ENCODE data around the gene PPP1R37.

The PPP1R37 gene

GRCh38 chr19:45070861-45071544, 22.0 kb upstream of the PPP1R37 start:
- DNase-seq (ENCODE audit: low read depth in 3 of 3) = no peak

- no peak for DNase-seq (ENCODE audit: low read depth in 3 of 3)
Measured at GRCh38 chr19:45071545-45071938, 21.4 kb upstream of the PPP1R37 start.

DNA sequence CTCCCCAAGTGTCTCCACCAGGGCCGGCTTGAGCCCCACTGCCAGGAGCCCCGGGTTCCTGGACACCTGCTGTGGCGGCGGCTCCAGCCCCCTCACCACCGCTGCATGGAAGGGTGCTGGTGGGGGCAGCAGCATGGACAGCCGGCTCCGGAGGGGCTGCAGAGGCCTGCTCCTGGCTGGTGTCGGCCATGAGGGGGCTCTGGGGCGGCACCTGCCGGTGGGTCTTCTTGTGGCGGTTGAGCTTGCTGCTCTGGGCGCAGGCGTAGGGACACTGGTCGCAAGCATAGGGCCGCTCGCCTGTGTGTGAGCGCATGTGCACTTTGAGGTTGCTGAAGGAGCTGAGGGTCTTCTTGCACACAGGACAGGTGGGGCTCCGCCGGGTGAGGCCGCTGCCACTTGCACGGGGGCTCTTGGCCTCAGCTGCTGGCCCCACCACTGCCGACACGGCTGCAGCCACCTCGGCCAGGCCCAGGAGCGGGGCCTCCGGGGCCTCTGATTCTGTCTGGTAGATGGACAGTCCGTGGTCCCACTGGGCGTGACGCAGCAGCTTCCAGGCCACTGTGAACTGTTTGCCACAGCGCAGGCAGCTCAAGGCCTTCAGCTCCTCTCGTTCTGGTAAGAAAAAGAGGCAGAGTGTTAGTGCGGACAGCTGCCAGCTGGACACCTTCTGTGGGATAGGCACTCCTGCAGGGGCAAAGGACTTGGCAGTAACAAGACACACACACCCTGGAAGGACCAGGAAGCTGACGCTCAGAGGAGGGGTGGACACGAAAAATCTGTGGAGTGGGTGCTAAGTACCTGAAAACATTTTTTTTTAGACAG, 20.8 kb upstream of the PPP1R37 start:
- DNase-seq (ENCODE audit: low read depth in 3 of 3) = no peak

- no peak for DNase-seq (ENCODE audit: low read depth in 3 of 3)
Measured at GRCh38 chr19:45074744-45075300, 18.2 kb upstream of the PPP1R37 start.

DNA sequence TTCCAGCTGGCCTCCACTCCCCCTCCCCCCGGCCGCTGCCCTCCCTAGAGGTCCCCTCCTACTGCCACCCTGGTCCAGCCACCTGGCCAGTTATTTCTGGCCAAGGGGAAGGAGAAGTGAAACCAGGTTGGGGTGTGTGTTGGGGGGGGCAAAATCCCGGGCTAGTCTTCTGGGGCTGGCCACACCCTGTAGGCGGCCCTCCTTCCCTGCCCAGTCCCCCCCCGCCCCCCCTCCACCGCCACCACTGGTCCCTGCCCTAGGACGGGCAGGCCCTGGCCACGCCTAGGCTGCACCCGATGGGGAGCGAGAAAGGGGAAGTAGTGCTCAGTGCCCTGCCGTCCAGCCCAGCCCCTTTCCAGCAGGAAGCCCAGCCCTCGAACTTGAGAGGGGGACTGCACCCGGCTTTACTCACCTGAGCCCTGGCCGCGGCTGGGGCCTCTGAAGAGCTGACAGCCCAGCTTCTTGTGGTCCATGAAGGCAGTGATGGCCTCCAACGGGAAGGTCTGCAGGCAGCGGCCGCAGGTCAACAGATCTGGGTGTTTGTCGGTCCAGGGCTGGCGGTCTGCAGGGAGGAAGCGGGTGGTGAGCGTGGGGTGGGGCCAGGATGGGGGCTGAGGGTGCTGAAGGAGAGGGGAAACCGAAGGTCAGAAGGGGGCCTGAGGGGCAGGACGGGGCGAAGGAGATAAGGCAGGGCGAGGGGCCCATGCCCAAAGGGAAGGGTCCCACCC, 17.5 kb upstream of the PPP1R37 start:
- DNase-seq (ENCODE audit: low read depth in 3 of 3) = peak in 1 of 3 donors; percentile 34

GRCh38 chr19:45076029-45076850, 16.7 kb upstream of the PPP1R37 start, which contains the start of gene ZNF296:
ZNF296 (minus strand) TSS chr19:45076478; CDS start chr19:45076373, 105 bp downstream.
- peak; percentile 58 to 78 (median 72) for DNase-seq (ENCODE audit: low read depth in 3 of 3)

DNA sequence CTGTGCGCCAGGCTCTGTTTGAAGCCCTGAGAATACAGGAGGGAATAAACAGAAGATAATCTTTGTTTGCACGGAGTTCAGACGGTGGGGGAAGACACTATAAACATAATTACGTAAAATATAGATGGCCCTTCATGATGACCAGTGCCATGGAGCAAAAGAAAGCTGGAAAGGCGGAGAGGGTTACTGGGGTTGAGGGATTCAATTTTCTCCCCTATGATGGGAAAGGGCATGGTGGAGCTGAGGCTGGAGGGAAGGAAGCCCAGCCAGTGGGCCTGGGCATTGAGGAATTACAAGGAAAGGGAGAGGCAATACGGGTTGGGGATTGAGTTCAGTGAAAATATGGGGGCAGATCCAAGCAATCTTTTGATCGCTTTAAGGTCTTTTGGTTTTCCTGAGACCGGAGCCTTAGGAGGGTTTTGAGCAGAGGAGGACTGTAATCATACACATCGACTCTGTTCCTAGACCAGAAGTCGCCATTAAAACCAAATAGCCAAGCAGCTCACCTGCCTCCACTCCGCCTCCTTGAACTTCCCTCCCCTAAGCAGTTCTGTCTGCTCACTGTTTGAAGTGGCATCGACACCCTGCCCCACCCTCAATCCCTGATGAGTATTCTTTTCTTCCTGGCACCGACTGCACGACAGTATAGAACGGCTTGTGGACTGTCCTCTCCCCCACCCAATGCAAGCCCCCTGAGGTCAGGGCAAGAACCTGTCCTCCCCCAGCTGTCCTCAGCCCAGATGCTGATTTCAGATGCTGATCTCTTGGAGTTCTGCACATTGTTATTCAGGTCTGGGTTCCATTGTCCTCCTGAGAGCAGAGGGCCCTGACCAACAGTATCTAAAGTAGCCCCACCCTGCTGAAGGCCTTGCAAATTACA, 15.9 kb upstream of the PPP1R37 start:
- no peak for DNase-seq (ENCODE audit: low read depth in 3 of 3)

DNA sequence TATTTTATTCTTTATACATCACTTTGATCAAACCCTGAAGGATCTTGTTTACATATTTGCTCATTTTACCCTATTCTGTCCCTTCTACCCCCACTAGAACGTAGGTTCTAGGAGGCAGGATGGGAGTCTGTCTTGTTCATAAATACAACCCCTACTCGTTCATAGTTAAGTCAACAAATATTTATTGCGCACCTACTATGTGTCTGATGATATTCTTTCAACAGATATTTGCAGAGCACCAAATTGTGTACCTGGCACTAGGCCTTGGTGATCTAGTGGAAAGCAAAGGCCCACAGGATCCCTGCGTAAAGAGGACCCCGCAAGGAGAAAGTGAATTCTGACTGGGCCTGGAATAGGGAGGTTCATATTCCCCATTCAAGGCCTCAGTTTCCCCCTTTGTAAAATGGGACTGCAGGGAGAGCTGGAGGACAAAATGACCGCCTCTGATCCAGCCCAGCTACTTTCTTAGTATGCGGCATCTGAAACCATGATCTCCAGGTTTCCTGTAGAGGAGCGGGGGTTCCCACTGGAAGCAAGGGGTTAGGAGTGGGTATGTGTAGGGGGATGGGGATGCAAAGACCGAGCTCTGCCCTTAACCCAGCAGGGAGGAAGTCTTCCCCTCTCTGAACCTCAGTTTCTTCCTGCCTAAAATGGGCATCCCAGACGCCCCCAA, 14.5 kb upstream of the PPP1R37 start:
- DNase-seq (ENCODE audit: low read depth in 3 of 3) = no peak

GRCh38 chr19:45079063-45079910, 13.7 kb upstream of the PPP1R37 start, which contains the start of gene GEMIN7:
GEMIN7 (plus strand) TSS chr19:45079260; CDS start chr19:45090115, 10,855 bp downstream.
- peak; percentile 73 to 77 (median 76) for DNase-seq (ENCODE audit: low read depth in 3 of 3)

DNA sequence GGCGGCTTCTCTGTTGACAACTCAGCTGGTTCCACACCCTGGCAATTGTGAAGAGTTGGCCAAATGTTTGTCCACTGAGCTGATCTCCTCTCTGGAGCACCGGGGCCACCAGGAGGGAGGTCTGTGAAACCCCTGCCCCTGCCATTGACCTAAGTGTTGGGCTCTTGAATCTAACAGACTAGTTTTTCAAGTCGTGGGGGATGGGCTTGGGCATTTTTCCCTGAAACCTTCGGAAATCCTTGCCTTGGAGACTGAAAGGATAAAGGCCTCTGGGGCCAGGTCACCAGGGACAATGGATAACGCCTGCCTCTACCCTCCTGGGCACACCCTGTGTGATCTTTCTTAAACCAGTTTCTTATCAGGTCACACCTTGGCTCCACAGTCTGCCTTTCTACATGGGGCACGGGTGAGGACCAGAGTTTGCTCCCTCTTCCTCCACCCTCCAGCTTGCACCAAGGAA, 13.0 kb upstream of the PPP1R37 start:
- no peak for DNase-seq (ENCODE audit: low read depth in 3 of 3)

DNA sequence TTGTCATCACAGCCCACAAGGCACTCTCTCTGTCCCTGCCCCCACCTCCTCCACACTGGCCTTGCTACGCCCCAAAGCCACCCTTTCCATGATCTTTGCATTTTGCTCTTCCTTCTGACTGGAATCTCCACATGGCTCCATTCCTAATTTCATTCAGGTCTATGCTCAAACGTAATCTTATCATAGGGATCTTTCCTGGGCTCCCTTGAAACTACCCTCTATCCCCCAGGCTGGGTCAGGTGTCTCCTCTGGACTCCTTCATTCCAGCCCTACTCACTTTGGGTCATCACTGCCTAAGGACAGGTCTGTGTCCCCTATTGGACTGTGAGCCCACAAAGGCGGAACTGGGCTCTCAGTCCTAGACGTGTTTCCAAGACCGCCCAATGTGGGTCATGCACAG, 10.8 kb upstream of the PPP1R37 start:
- DNase-seq (ENCODE audit: low read depth in 3 of 3) = no peak

DNA sequence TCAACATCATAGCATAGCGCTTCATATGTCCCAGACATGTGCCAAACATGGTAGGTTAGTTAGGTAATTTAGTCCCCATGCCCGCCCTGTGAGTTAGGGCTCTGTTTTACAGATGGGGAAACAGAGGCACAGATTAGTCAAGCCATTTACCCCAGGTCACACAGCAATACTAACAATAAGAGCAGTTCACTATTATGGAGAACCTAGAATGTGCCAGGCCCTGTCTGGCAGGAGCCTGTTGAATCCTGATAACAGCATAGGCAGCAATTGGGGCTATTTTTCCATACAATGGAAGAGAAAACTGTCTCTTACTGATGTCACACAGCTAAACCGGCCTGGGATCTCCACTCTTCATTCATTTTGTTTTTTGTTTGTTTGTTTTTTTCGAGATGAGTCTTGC, 6.5 kb upstream of the PPP1R37 start:
- DNase-seq (ENCODE audit: low read depth in 3 of 3) = no peak

GRCh38 chr19:45087531-45087930, 5.4 kb upstream of the PPP1R37 start:
- DNase-seq (ENCODE audit: low read depth in 3 of 3) = peak in 1 of 3 donors; percentile 26

GRCh38 chr19:45090034-45090433, 2.9 kb upstream of the PPP1R37 start:
- DNase-seq (ENCODE audit: low read depth in 3 of 3) = no peak

DNA sequence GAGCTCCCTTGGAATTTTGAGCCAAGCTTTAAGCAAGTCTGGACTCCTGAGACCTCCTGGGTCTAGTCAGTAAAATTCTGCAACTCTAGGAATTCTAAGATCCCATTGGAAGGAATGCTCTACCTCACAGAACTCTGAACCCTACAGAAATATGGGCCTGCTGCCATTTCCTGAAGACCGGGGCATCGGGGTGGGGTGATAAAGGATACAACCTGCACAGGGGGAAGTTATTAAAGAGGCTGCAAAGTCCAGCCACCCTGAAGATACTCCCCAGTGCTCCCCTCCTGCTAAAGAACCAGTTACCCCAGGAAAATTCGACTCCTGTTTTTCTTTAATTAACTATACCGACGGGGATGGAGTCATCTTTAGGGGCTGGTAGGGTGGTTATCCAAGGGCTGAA, 2.4 kb upstream of the PPP1R37 start:
- DNase-seq (ENCODE audit: low read depth in 3 of 3) = no peak

DNA sequence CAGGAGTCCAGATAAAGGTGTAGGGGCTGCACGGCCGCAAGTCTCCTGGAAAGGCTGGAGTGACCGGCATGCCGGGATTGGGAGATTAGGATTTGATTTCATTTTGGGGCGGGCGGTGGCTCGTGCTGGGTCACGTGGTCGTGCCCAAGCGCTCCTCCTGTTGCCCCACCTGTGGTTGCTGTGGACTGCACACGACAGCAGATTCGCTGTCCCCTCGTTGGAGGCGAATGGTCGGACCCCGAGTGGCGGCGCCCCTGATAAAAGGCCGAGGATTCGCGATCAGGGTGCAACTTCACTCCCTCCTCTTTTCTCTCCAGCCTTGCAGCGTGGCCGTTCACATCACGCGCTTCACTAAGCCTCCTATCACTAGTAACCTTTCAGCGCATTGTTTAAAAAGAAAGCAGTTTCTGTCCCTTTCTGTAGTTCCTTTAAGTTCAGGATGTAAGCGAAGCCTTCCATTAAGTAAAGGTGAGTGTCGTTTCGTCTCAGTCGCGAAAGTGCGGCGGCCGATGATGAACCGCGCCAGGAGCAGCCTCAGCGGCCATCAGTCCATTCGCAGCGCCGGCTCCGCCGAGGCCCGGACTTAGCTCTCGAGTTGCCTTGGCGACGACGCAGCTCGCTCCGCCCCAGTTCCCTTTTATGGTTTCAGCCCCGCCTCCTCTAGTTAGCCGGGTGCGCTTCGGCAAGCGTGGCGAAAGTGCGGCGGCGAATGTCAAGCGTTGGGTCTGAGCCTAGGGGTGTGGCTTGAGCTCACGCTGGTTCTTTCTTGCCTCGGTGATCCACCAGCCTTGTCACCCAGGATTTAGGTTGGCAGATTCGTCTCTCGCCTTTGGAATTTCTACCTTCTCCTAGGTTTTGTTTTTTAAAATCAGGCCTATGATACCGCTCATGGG, 1.7 kb upstream of the PPP1R37 start:
- peak; percentile 92 to 96 (median 94) for DNase-seq (ENCODE audit: low read depth in 3 of 3)

GRCh38 chr19:45094137-45094536, 1.2 kb downstream of the PPP1R37 start:
- DNase-seq (ENCODE audit: low read depth in 3 of 3) = no peak
